Measurements from ENCODE around the gene DMKN. TPM values are rescaled to one million over a fixed set of nuclear protein-coding genes. Genes with fewer than 3 reads are reported as not detected.

Gene DMKN
- polyA plus RNA-seq, 3 donors = not detected

- H3K4me1 Mint-ChIP-seq = peaks cover 7% of the 10 kb centered on the region
- WGBS (ENCODE audit: insufficient coverage) = 80% methylated on average over 3 of the region's 10 CpGs
- H3K27me3 ChIP-seq (ENCODE audit: control insufficient read depth in 2 of 2, insufficient read depth in 2 of 2, low read length in 2 of 2) = peaks cover 0 to 15% of the 10 kb centered on the region in 2 donors
- DNase-seq = no peak
- H3K27me3 Mint-ChIP-seq (ENCODE audit: low read depth in 3 of 3) = peaks cover 21 to 30% (median 26%) of the 10 kb centered on the region in 3 donors
- no peaks in the 10 kb centered on the region for H3K36me3 ChIP-seq (replicated peaks in 1 of 2; ENCODE audit: control insufficient read depth in 1 of 2, insufficient read depth in 2 of 2, low read length in 2 of 2)
- H3K4me3 Mint-ChIP-seq = no peak overlapping the region
- H3K4me3 ChIP-seq (replicated peaks in 1 of 3; ENCODE audit: low read depth in 2 of 3, low read length in 3 of 3) = no peak overlapping the region
- no peaks in the 10 kb centered on the region for H3K79me2 ChIP-seq (ENCODE audit: insufficient read depth, low read length)
- TF ChIP-seq CTCF (IDR thresholded peaks at IDR 0.05) = no peak
- no peaks in the 10 kb centered on the region for H3K9me3 Mint-ChIP-seq
- no peak overlapping the region for H3K27ac ChIP-seq (ENCODE audit: low read depth in 1 of 2, low read length in 2 of 2)
- intact Hi-C loops (cut with micrococcal nuclease) = no loop called here
- H2AFZ ChIP-seq (ENCODE audit: insufficient read depth, low read depth, low read length, poor library complexity, severe bottlenecking) = no peak overlapping the region
- H3K4me2 ChIP-seq (replicated peaks; ENCODE audit: extremely low read depth, low read length, poor library complexity, severe bottlenecking) = no peak overlapping the region
- no peaks in the 10 kb centered on the region for H3K36me3 Mint-ChIP-seq
- no peaks in the 10 kb centered on the region for H3K9me3 ChIP-seq (replicated peaks in 1 of 2; ENCODE audit: control insufficient read depth in 1 of 2, insufficient read depth in 1 of 2, low read length in 2 of 2)
- H3K4me1 ChIP-seq (ENCODE audit: control insufficient read depth in 1 of 2, insufficient read depth in 2 of 2, low read length in 2 of 2) = peaks cover 7 to 11% of the 10 kb centered on the region in 2 donors
- H4K20me1 ChIP-seq (ENCODE audit: insufficient read depth, low read length) = no peaks in the 10 kb centered on the region
- H3K9ac ChIP-seq (ENCODE audit: insufficient read depth, low read length, poor library complexity, severe bottlenecking) = no peak overlapping the region
- no peak overlapping the region for H3K27ac Mint-ChIP-seq
Observed at GRCh38 chr19:35534803-35535480, 21.5 kb upstream of the DMKN start.

GRCh38 chr19:35533822-35534392, 20.5 kb upstream of the DMKN start:
- no peak for TF ChIP-seq CTCF (IDR thresholded peaks at IDR 0.05)
- Histone ChIP-seq H3K9me3 (replicated peaks in 1 of 2; ENCODE audit: control insufficient read depth in 1 of 2, insufficient read depth in 1 of 2, low read length in 2 of 2) (no peaks in the 10 kb centered on the region), H3K36me3 (replicated peaks in 1 of 2; ENCODE audit: control insufficient read depth in 1 of 2, insufficient read depth in 2 of 2, low read length in 2 of 2) (no peaks in the 10 kb centered on the region), H3K4me1 (ENCODE audit: control insufficient read depth in 1 of 2, insufficient read depth in 2 of 2, low read length in 2 of 2) (peaks cover 7 to 11% of the 10 kb centered on the region in 2 donors), H3K27me3 (ENCODE audit: control insufficient read depth in 2 of 2, insufficient read depth in 2 of 2, low read length in 2 of 2) (peaks cover 0 to 20% of the 10 kb centered on the region in 2 donors), H3K4me3 (replicated peaks in 1 of 3; ENCODE audit: low read depth in 2 of 3, low read length in 3 of 3) (no peak overlapping the region), H3K9ac (ENCODE audit: insufficient read depth, low read length, poor library complexity, severe bottlenecking) (no peak overlapping the region), H3K4me2 (replicated peaks; ENCODE audit: extremely low read depth, low read length, poor library complexity, severe bottlenecking) (peak overlapping the region; percentile 17), H3K79me2 (ENCODE audit: insufficient read depth, low read length) (no peaks in the 10 kb centered on the region), H3K27ac (ENCODE audit: low read depth in 1 of 2, low read length in 2 of 2) (no peak overlapping the region), H2AFZ (ENCODE audit: insufficient read depth, low read depth, low read length, poor library complexity, severe bottlenecking) (peak overlapping the region; percentile 56), H4K20me1 (ENCODE audit: insufficient read depth, low read length) (no peaks in the 10 kb centered on the region)
- Mint-ChIP-seq H3K27ac (peak overlapping the region in 1 of 7 donors; percentile 55), H3K36me3 (no peaks in the 10 kb centered on the region), H3K9me3 (no peaks in the 10 kb centered on the region), H3K27me3 (ENCODE audit: low read depth in 3 of 3) (peaks cover 21 to 38% (median 29%) of the 10 kb centered on the region in 3 donors), H3K4me1 (peaks cover 7% of the 10 kb centered on the region), H3K4me3 (peak overlapping the region in 1 of 2 donors; percentile 73)
- WGBS (ENCODE audit: insufficient coverage) = 2% methylated on average over 19 of the region's 30 CpGs
- intact Hi-C loops (cut with micrococcal nuclease) = no loop called here
- peak in 2 of 3 donors; percentile 18 to 43 for DNase-seq
